PFSK-1 (cell line): ENCODE measurements around the gene DISP2.

Source experiments
- POLR2AphosphoS5 ChIP-seq: IDR thresholded peaks from 2 replicates; pipeline ENCODE4 v1.6.1; 2012; ENCODE audit warnings: low read depth, mild to moderate bottlenecking, control low read depth, low read length, moderate library complexity
- REST ChIP-seq, 2 experiments: IDR thresholded peaks; 2 replicates each; pipeline versions ENCODE4 v1.6.1 to v1.8.0; 2011 to 2012; ENCODE audit warnings: low read depth in 2 of 2, low read length in 2 of 2, control low read depth in 1 of 2, inconsistent platforms in 1 of 2, mild to moderate bottlenecking in 1 of 2, moderate library complexity in 1 of 2; ENCODE audit not compliant: insufficient read depth in 1 of 2
- TAF1 ChIP-seq: IDR thresholded peaks from 2 replicates; pipeline ENCODE4 v1.6.1; 2012; ENCODE audit warnings: low read length, control low read depth, borderline replicate concordance; ENCODE audit not compliant: insufficient read depth

GRCh38 chr15:40399370-40399769, 41.4 kb downstream of the DISP2 start:
- no peak for TF ChIP-seq POLR2AphosphoS5
- no peak for TF ChIP-seq TAF1
- TF ChIP-seq REST (IDR thresholded peaks at IDR 0.05; ENCODE audit: insufficient read depth in 1 of 2, low read depth in 2 of 2, low read length in 2 of 2): no peak
